HEK293 (cell line): ENCODE measurements around the gene RTTN.

Experiments used
- CTCF ChIA-PET: fragments of 350-600 bp; formaldehyde crosslinking; extraction: SDS; loops from one replicate; lab custom pipeline; 2021; ENCODE audit warnings: antibody characterized with exemption; lab: Yijun Ruan, JAX
- POLR2A ChIA-PET: fragments of 300-600 bp; formaldehyde crosslinking; extraction: SDS; loops from one replicate; lab custom pipeline; 2020; ENCODE audit warnings: antibody characterized with exemption, inconsistent platforms; lab: Yijun Ruan, JAX
- H3K27ac ChIP-seq: fragments of 200-500 bp; sonication (Bioruptor generic); 2 replicates; pipeline ENCODE4 v1.5.1; 2014; ENCODE audit warnings: low read depth, low read length, control low read depth, inconsistent platforms; ENCODE audit errors: extremely low read depth
- H3K36me3 ChIP-seq, 2 experiments: fragments of 200-500 bp in 1 of 2; sonication (Bioruptor generic) in 1 of 2; 1 replicate in 1 of 2; 2 replicates in 1 of 2; pipeline ENCODE4 v1.5.1; 2014 to 2017; ENCODE audit warnings: inconsistent platforms in 2 of 2, low read length in 2 of 2; ENCODE audit not compliant: control insufficient read depth in 2 of 2, insufficient read depth in 1 of 2
- H3K4me1 ChIP-seq: fragments of 200-500 bp; sonication (Bioruptor generic); 2 replicates; pipeline ENCODE4 v1.5.1; 2014; ENCODE audit warnings: mild to moderate bottlenecking, low read length, inconsistent platforms; ENCODE audit not compliant: control insufficient read depth, insufficient read depth
- H3K4me3 ChIP-seq: 2 replicates; pipeline ENCODE4 v1.5.1; 2011; ENCODE audit warnings: low read depth, mild to moderate bottlenecking, control low read depth, low read length, moderate library complexity
- H3K9me3 ChIP-seq: fragments of 200-500 bp; sonication (Bioruptor generic); 2 replicates; pipeline ENCODE4 v1.5.1; 2014; ENCODE audit warnings: low read depth, low read length, inconsistent platforms; ENCODE audit not compliant: control insufficient read depth, insufficient read depth
- GFI1B ChIP-seq: fragments of 450-650 bp; formaldehyde crosslinking; IDR thresholded peaks from 2 replicates; pipeline ENCODE4 v1.5.1; 2016; ENCODE audit warnings: missing biosample characterization, missing genetic modification characterization
- OSR2 ChIP-seq: fragments of 450-650 bp; formaldehyde crosslinking; IDR thresholded peaks from 2 replicates; pipeline ENCODE4 v1.5.1; 2016; ENCODE audit warnings: missing biosample characterization, missing genetic modification characterization
- PRDM1 ChIP-seq: fragments of 450-650 bp; formaldehyde crosslinking; IDR thresholded peaks from 2 replicates; pipeline ENCODE4; 2016; ENCODE audit warnings: missing biosample characterization, missing genetic modification characterization
- PRDM2 ChIP-seq: fragments of 450-650 bp; formaldehyde crosslinking; IDR thresholded peaks from 2 replicates; pipeline ENCODE4 v1.5.1; 2016; ENCODE audit warnings: missing biosample characterization, missing genetic modification characterization, borderline replicate concordance
- SALL2 ChIP-seq: fragments of 450-650 bp; formaldehyde crosslinking; IDR thresholded peaks from 2 replicates; pipeline ENCODE4 v1.5.0; 2017; ENCODE audit warnings: missing biosample characterization, mild to moderate bottlenecking, missing genetic modification characterization, borderline replicate concordance
- ZBTB1 ChIP-seq: fragments of 450-650 bp; formaldehyde crosslinking; IDR thresholded peaks from 2 replicates; pipeline ENCODE4 v1.5.1; 2016; ENCODE audit warnings: missing biosample characterization, missing genetic modification characterization
- ZBTB10 ChIP-seq: fragments of 450-650 bp; formaldehyde crosslinking; IDR thresholded peaks from 2 replicates; pipeline ENCODE4 v1.5.1; 2016; ENCODE audit warnings: missing biosample characterization, missing genetic modification characterization
- ZBTB48 ChIP-seq: fragments of 450-650 bp; formaldehyde crosslinking; IDR thresholded peaks from 2 replicates; pipeline ENCODE4 v1.5.1; 2016; ENCODE audit warnings: missing biosample characterization, missing genetic modification characterization
- ZFP3 ChIP-seq: fragments of 450-650 bp; formaldehyde crosslinking; IDR thresholded peaks from 2 replicates; pipeline ENCODE4 v1.5.1; 2016; ENCODE audit warnings: low read depth, missing biosample characterization, missing genetic modification characterization
- ZFP37 ChIP-seq: fragments of 450-650 bp; formaldehyde crosslinking; IDR thresholded peaks from 2 replicates; pipeline ENCODE4 v1.5.1; 2016; ENCODE audit warnings: missing biosample characterization, missing genetic modification characterization
- ZNF146 ChIP-seq: fragments of 450-650 bp; formaldehyde crosslinking; IDR thresholded peaks from 2 replicates; pipeline ENCODE4 v1.5.1; 2016; ENCODE audit warnings: missing biosample characterization, missing genetic modification characterization
- ZNF155 ChIP-seq: fragments of 450-650 bp; formaldehyde crosslinking; IDR thresholded peaks from 2 replicates; pipeline ENCODE4 v1.5.1; 2016; ENCODE audit warnings: missing biosample characterization, missing genetic modification characterization
- ZNF16 ChIP-seq: fragments of 450-650 bp; formaldehyde crosslinking; IDR thresholded peaks from 2 replicates; pipeline ENCODE4 v1.5.1; 2016; ENCODE audit warnings: low read depth, missing biosample characterization, missing genetic modification characterization
- ZNF175 ChIP-seq: fragments of 450-650 bp; formaldehyde crosslinking; IDR thresholded peaks from 2 replicates; pipeline ENCODE4 v1.5.1; 2016; ENCODE audit warnings: missing biosample characterization, missing genetic modification characterization
- ZNF335 ChIP-seq: fragments of 450-650 bp; formaldehyde crosslinking; conservative IDR thresholded peaks from 2 replicates; pipeline ENCODE4 v1.5.1; 2016; ENCODE audit warnings: missing biosample characterization, missing genetic modification characterization
- ZNF514 ChIP-seq: fragments of 450-650 bp; formaldehyde crosslinking; IDR thresholded peaks from 2 replicates; pipeline ENCODE4 v1.5.1; 2016; ENCODE audit warnings: missing biosample characterization, missing genetic modification characterization
- ZNF561 ChIP-seq: fragments of 450-650 bp; IDR thresholded peaks from 2 replicates; pipeline ENCODE4 v1.5.1; 2018; ENCODE audit warnings: missing biosample characterization, missing genetic modification characterization, borderline replicate concordance
- ZNF626 ChIP-seq: fragments of 450-650 bp; sonication (Bioruptor Pico); formaldehyde crosslinking; IDR thresholded peaks from 2 replicates; pipeline ENCODE4 v1.5.1; 2018; ENCODE audit warnings: missing biosample characterization, missing genetic modification characterization, inconsistent platforms
- ZNF639 ChIP-seq: fragments of 450-650 bp; formaldehyde crosslinking; IDR thresholded peaks from 2 replicates; pipeline ENCODE4 v1.5.1; 2016; ENCODE audit warnings: missing biosample characterization, missing genetic modification characterization
- ZNF777 ChIP-seq: fragments of 450-650 bp; formaldehyde crosslinking; IDR thresholded peaks from 2 replicates; pipeline ENCODE4 v1.5.1; 2017; ENCODE audit warnings: missing biosample characterization, missing genetic modification characterization, borderline replicate concordance
- ZNF785 ChIP-seq: fragments of 450-650 bp; formaldehyde crosslinking; IDR thresholded peaks from 2 replicates; pipeline ENCODE4 v1.5.1; 2016; ENCODE audit warnings: missing biosample characterization, missing genetic modification characterization
- ZXDB ChIP-seq: fragments of 450-650 bp; formaldehyde crosslinking; IDR thresholded peaks from 2 replicates; pipeline ENCODE4 v1.5.1; 2016; ENCODE audit warnings: missing biosample characterization, missing genetic modification characterization
- TF ChIP-seq, protein P1 (sequence below): fragments of 450-650 bp; IDR thresholded peaks from 2 replicates; pipeline ENCODE4 v1.5.1; 2018; ENCODE audit warnings: missing biosample characterization, mild to moderate bottlenecking, missing genetic modification characterization
- TF ChIP-seq, protein P2 (sequence below): fragments of 450-650 bp; formaldehyde crosslinking; IDR thresholded peaks from 2 replicates; pipeline ENCODE4 v1.5.1; 2017; ENCODE audit warnings: missing biosample characterization, missing genetic modification characterization

RTTN gene

DNA sequence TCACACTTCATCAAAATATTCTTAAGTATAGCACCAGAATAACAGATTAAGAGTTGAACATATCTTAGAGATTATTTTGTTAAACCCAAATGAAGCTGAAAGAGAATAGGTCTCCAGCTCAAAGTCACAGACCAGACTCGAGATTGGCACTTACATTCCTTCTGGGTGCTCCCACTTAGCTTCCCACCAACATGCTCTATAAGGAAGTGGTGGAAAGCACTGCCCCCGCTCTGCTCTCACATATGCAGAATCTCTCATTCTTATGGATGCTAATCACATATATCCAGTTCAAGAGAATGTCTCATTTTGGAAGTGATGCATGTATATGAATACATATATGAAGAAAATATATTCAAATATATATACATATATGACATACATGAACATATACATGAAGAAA is 186.4 kb downstream of the RTTN start:
- H3K36me3 ChIP-seq = peaks cover 10 to 32% of the 10 kb centered on the region in 2 experiments
- ChIA-PET POLR2A (no interaction called here), CTCF (no interaction called here)
- TF ChIP-seq ZNF175 (tag by site-specific recombination) (no peak), ZFP37 (no peak), ZXDB (tag by site-specific recombination) (no peak), ZNF639 (tag by site-specific recombination) (no peak)
- H3K4me3 ChIP-seq = no peak overlapping the region
- H3K9me3 ChIP-seq = no peaks in the 10 kb centered on the region
- no peaks in the 10 kb centered on the region for H3K4me1 ChIP-seq
- no peak overlapping the region for H3K27ac ChIP-seq

DNA sequence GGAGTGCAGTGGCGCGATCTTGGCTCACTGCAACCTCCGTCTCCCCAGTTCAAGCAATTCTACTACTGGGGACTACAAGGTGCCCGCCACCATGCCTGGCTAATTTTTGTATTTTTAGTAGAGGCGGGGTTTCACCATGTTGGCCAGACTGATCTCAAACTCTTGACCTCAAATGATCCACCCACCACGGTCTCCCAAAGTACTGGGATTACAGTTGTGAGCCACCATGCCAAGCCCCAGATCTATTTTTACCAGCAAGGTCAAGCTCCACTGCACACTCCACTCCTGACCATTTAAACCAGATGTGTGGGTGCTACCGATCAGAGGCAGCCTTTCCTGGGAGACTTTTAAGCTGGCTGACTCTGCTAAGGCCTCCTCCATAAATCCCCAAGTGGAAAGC is 190.4 kb downstream of the RTTN start:
- no peak for TF ChIP-seq PRDM2 (tag by site-specific recombination)
- no peak for TF ChIP-seq OSR2 (tag by site-specific recombination)
- TF ChIP-seq PRDM1 (tag by site-specific recombination) = no peak
- TF ChIP-seq SALL2 = no peak
- TF ChIP-seq ZNF16 = no peak
- no peak for TF ChIP-seq ZNF146 (tag by site-specific recombination)
- no peak for TF ChIP-seq ZNF155
- no peak for TF ChIP-seq ZNF785 (tag by site-specific recombination)
- no peak for TF ChIP-seq GFI1B (tag by site-specific recombination)
- TF ChIP-seq ZNF777 (tag by site-specific recombination) = no peak
- TF ChIP-seq, protein P1, sequence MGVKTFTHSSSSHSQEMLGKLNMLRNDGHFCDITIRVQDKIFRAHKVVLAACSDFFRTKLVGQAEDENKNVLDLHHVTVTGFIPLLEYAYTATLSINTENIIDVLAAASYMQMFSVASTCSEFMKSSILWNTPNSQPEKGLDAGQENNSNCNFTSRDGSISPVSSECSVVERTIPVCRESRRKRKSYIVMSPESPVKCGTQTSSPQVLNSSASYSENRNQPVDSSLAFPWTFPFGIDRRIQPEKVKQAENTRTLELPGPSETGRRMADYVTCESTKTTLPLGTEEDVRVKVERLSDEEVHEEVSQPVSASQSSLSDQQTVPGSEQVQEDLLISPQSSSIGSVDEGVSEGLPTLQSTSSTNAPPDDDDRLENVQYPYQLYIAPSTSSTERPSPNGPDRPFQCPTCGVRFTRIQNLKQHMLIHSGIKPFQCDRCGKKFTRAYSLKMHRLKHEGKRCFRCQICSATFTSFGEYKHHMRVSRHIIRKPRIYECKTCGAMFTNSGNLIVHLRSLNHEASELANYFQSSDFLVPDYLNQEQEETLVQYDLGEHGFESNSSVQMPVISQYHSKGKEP (tag by site-specific recombination) = no peak
- TF ChIP-seq ZBTB10 (tag by site-specific recombination) = no peak
- TF ChIP-seq, protein P2, sequence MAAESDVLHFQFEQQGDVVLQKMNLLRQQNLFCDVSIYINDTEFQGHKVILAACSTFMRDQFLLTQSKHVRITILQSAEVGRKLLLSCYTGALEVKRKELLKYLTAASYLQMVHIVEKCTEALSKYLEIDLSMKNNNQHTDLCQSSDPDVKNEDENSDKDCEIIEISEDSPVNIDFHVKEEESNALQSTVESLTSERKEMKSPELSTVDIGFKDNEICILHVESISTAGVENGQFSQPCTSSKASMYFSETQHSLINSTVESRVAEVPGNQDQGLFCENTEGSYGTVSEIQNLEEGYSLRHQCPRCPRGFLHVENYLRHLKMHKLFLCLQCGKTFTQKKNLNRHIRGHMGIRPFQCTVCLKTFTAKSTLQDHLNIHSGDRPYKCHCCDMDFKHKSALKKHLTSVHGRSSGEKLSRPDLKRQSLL = no peak
- TF ChIP-seq ZNF514 (tag by site-specific recombination) = no peak
- TF ChIP-seq ZBTB48 (tag by site-specific recombination) = no peak
- no peak for TF ChIP-seq ZNF626 (tag by site-specific recombination)
- TF ChIP-seq ZNF561 (tag by site-specific recombination) = no peak
- TF ChIP-seq ZBTB1 (tag by site-specific recombination) = no peak
- TF ChIP-seq ZNF335 (tag by site-specific recombination) = no peak
- TF ChIP-seq ZFP3 = no peak
- CTCF ChIA-PET = no interaction called here
- Histone ChIP-seq H3K4me1 (no peaks in the 10 kb centered on the region), H3K36me3 (peaks cover 5 to 18% of the 10 kb centered on the region in 2 experiments; a peak in 2 of 3 replicates), H3K27ac (no peak overlapping the region), H3K9me3 (no peaks in the 10 kb centered on the region), H3K4me3 (no peak overlapping the region)
- POLR2A ChIA-PET = no interaction called here
